ENCODE measurements around the gene TMED5.
"Not testable (repeated sequence)": the region's sequence is repeated elsewhere in the genome, so short reads cannot be mapped to it uniquely, and the experiment has no call there.

The TMED5 gene

GRCh38 chr1:93179886-93180722, at the start of gene TMED5:
Gene TMED5 (minus strand): TSS chr1:93180413. CDS start chr1:93180242, 171 bp downstream.
- peak; percentile 97 for DNase-seq

GRCh38 chr1:93223023-93223675, 42.9 kb upstream of the TMED5 start:
- no peak for DNase-seq

GRCh38 chr1:93221913-93222312, 41.7 kb upstream of the TMED5 start:
- no peak for DNase-seq

- DNase-seq, result not testable (repeated sequence)
These were observed 40.5 kb upstream of the TMED5 start for GRCh38 chr1:93220716-93221115.

GRCh38 chr1:93219443-93219842, 39.2 kb upstream of the TMED5 start:
- DNase-seq, result no peak

- DNase-seq, result no peak
These were observed 35.1 kb upstream of the TMED5 start for GRCh38 chr1:93215322-93215721.

- no peak for DNase-seq
These were observed 27.0 kb upstream of the TMED5 start for GRCh38 chr1:93207211-93207610.

- DNase-seq, result no peak
These were observed 26.3 kb upstream of the TMED5 start for GRCh38 chr1:93206567-93206954.

- DNase-seq, result no peak
These were observed 25.8 kb upstream of the TMED5 start for GRCh38 chr1:93205892-93206566.

- no peak for DNase-seq
These were observed 20.5 kb upstream of the TMED5 start for GRCh38 chr1:93200714-93201113.

- no peak for DNase-seq
These were observed 19.9 kb upstream of the TMED5 start for GRCh38 chr1:93200086-93200620.

- DNase-seq, result no peak
These were observed 18.9 kb upstream of the TMED5 start for GRCh38 chr1:93199150-93199549.

- no peak for DNase-seq
These were observed 16.4 kb upstream of the TMED5 start for GRCh38 chr1:93196591-93196990.

GRCh38 chr1:93194231-93194990, 14.2 kb upstream of the TMED5 start:
- DNase-seq, result no peak

- no peak for DNase-seq
These were observed 10.2 kb upstream of the TMED5 start for GRCh38 chr1:93190432-93190831.

- DNase-seq, result no peak
These were observed 6.5 kb upstream of the TMED5 start for GRCh38 chr1:93186667-93187066.

GRCh38 chr1:93180723-93181613, 755 bp upstream of the TMED5 start, which contains the start of gene CCDC18:
Gene CCDC18 (plus strand): TSS chr1:93180724. CDS start chr1:93183362, 2,638 bp downstream.
- DNase-seq, result no peak

- no peak for DNase-seq
These were observed 1.8 kb downstream of the TMED5 start for GRCh38 chr1:93178418-93178817.

- DNase-seq, result no peak
These were observed 2.2 kb downstream of the TMED5 start for GRCh38 chr1:93177991-93178390.

GRCh38 chr1:93174638-93175037, 5.6 kb downstream of the TMED5 start:
- DNase-seq, result not testable (repeated sequence)

GRCh38 chr1:93172778-93173177, 7.4 kb downstream of the TMED5 start:
- DNase-seq, result no peak
